HG03460 (cell line): Measurements from ENCODE around the gene CCR2.
"Not testable (repeated sequence)": the region's sequence is repeated elsewhere in the genome, so short reads cannot be mapped to it uniquely, and the experiment has no call there.

Experiments
- ATAC-seq: cut with Tn5 transposase; IDR thresholded peaks from one replicate; pipeline ENCODE4 v1.9.1; 2021; ENCODE audit not compliant: unreplicated experiment

The CCR2 gene

DNA sequence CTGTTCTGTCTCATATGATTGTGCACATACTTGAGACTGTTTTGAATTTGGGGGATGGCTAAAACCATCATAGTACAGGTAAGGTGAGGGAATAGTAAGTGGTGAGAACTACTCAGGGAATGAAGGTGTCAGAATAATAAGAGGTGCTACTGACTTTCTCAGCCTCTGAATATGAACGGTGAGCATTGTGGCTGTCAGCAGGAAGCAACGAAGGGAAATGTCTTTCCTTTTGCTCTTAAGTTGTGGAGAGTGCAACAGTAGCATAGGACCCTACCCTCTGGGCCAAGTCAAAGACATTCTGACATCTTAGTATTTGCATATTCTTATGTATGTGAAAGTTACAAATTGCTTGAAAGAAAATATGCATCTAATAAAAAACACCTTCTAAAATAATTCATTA lies 21.9 kb downstream of the CCR2 start:
- ATAC-seq, result no peak

DNA sequence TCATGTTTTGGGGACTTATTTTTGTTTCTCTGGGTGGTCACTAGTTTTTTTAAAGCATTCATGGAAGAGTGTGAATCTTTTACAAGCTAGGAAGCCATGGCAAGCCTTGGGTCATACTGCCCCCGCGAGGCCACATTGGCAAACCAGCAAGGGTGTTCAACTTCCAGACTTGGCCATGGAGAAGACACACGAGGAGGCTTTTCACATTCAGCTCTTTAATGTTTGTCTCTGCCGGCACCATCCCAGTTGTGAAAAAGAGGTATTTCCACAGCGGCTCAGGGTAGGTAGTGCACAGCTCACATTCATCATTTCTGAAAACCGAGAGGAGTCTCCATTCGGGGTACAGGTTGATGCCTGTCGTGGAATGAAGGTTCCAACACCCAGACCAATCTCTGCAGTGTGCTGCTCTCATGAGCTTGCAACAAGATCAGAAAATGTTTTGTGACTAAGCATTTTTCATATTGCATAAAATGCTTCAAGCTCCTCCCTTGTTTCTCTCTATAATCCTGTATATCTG lies 24.6 kb downstream of the CCR2 start:
- ATAC-seq, result no peak

DNA sequence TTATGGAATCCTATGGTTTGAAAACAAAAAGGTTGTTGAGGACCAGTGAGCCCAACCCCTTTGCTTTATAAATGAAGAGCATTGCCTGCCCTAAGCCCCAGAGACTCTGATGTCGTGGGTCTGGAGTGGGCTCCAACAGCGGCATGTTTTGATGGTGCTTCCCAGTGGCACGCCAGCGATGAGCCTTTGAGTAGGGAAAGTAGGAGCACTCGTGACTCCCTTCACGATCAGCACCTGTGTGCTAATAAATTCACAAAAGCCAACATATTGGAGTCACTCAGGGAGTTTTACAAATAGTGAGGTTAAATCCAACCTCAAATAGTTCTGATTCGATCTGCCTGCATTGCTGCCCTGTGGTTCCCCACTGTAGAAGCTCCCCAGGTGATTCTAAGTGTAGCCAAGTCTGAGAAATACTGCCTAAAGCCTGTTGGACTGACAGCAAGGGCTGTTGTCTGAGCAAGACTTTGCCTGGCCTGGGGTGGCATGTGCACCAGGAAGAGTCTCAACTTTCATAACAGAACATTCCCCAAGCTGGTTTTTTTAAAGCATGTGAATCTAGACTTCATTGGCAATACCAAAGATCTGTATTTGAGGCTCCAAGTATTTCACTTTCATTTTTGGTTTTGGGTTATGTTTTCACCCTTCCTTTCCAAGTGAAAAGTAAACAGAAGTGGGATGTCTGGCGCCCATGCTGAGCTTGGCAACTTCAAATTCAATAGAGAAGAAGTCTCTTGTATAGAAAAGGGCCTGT lies 26.7 kb downstream of the CCR2 start:
- no peak for ATAC-seq

DNA sequence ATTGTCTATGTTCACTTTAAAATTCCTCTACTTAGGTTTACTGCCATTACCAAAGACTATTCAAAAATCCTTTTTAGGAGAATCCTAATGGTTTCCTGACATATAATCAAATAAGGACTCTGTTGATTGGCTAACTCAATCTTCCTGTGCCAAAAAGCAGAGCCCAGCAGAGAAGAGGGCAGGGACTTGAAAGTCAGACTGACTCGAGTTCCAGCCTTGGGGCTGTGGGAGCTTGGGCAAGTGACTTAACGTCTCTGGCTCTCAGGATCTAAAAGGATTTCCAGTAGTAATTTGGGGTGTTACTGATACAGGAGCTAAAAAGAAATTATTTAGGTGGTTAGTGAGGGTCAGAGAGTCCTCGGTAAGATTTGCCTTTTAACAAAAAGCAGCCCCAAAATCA lies 27.7 kb downstream of the CCR2 start:
- no peak for ATAC-seq

DNA sequence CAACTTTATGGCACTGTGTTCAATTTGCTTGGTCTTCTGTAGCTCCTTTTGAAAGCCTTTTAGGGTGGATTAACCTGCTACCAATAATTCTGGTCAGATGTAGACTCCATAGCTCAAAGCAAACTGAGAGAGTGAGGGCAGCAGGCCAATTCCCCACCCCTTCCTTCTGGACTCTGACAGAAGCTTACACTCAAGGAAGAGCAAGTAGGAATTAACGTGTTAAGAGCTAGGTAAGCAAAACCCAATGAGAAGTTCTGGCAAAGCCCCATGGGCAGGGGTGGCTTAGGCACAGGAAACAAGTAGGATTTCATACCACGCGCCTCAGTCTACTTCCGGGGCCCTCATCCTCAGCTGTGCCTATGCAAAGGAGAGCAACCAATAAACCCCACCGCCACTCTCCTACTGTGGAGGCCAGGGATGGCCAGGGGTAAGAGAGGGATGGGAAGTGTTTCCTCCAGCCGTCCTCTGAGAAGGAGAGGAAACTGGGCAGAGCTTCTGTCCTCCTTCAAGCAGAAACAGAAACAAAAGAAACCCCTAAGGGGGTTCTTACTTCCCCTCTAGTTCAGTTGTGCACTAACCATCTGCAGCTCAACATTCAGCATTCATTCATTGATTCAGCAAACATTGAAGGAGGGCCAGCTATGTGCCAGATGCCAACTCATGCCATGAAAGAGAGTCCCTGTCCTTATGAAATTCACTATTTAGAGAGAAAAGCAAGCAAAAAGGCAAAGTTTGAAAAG lies 29.5 kb downstream of the CCR2 start:
- ATAC-seq, result no peak

DNA sequence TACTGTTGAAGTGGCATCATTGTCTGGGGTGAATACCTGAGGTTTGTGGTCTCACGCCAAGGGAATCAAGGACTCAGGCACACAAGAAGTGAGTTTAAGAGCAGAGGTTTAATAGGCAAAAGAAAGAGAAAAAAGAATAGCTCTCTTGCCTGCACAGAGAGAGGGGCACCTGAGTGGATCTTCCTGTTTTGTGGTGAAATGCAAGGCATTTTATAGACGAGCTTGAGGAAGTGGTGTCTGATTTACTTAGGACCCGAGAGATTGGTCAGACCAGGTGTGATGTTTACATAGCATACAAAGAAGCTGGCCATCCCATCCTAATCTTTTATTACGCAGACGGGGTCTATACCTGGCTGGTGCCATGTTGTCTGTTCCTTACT lies 30.0 kb downstream of the CCR2 start:
- ATAC-seq, result no peak

DNA sequence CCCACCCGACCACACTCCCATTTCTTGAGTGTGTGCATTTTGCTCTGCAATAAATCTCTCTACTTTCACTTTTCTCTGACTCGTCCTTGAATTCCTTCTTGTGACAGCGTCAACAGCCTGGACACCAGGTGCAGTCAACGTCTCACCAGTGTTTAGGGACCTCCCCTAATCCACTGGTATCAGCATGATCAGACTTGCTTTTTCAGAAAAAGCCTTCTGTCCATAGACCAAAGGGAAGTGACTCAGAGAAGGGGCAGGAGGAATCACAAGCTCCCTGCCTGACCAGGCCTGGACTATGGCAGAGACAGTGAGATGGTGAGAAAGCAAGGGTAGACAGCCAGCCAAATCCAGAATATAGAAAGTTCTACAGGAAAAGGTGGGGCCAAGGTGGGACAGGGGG lies 32.3 kb downstream of the CCR2 start:
- no peak for ATAC-seq

DNA sequence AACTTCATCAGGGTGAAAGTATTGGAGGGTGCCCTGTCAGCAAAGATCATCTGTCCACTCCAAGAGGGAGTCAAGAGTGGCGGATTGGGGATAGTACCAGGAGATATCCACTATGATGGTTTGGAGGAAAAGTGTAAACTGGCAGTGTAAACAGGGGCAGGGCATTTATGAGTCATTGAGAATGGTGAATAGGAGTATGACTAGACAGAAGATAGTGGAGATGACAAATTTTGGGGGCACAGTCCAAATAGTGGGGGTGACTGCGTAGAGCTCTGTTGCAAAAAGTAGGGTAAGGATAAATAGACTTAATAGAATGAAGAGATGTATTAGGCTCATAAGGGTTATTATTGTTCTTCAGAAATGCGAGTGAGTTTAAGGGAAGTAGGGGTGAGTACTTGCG lies 34.9 kb downstream of the CCR2 start:
- ATAC-seq, result not testable (repeated sequence)

DNA sequence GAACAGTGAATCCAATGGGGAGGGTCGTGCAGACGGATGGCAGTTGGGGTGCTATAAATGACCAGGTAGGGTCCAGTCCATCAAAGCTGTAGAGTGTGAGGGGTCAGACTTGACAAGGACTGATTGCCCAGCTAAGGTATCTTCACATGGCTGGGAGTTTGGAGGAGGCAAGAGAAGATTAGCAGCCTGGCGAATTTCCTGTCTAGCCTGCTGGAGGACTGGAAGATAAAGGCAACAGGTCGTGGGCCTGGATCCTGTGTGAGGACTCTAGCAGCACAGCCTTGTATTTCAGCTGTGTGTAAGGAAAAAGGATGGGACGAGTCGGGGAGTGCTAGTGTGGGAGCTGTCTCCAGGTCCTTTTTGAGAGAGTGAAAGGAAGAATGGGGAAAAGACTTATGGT lies 35.4 kb downstream of the CCR2 start:
- no peak for ATAC-seq

DNA sequence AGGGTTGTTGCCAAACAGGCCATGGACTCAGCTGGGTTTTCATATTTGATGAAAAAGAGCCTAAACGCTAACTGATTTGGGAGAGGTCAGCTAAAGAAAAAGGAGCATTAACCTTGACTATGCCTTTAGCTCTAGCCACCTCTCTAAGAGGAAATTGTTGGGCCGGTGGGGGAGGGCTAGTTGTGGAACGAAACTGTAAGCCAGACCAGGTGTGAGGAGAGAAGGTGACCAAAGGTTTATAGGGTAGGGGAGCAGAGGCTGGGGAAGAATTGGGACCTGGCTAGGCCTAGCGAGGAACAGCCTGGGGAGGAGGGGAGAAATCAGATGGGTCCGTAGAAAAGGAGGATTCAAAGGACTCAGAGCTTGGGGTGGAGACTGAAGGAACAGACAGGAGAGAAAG lies 37.6 kb downstream of the CCR2 start:
- ATAC-seq, result not testable (repeated sequence)

DNA sequence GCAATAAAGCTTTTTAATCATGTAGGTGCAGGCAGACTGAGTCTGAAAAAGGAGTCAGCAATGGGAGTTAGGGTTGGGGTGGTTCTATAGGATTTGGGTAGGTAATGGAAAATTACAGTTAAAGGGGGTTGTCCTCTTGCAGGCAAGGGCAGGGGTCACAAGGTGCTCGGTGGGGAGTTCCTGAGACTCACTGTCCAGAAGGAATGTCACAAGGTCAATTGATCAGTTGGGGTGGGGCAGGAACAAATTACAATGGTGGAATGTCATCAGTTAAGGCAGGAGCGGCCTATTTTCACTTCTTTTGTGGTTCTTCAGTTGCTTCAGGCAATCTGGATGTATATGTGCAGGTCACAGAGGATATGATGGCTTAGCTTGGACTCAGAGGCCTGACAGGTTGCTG lies 39.1 kb downstream of the CCR2 start:
- ATAC-seq, result no peak

DNA sequence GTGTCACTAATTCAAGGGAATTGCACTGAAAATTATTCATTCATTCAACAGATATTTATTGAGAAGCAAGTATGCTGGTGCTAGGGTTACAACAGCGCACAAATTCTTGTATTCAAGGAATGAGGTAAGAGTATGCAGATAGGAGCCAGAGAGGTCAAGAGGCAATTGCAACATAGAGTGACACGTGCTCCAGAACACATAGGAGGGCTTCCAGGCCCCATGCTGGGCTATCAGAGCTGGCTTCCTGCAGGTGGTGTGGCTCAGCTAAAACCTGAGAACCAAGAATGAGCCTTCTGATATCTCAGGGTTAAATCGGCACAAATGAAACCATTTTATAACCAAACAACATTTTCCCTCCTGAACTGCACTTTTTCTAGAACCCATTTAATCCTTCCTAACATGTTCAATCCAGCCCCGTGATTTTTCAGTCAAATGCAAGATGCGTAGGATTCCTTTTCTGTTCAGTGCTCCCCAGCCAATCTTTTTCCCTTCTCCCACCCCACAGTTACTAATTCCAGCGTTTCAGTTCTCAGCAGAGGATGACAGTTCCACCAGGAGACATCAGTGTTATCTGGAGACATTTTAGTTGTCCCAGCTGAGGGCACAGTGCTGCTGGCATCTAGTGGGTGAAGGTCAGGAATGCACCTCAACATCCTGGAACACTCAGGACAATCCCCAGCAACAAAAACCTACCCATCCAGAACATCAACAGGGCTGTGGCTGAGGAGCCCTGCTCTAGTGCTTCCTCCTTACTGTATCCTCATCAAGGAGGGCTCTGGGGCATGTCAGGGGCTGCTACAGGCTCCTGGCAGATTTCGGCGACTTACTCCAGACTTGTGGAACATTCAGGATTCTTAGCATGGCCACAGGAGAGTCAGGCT lies 39.9 kb downstream of the CCR2 start:
- no peak for ATAC-seq

DNA sequence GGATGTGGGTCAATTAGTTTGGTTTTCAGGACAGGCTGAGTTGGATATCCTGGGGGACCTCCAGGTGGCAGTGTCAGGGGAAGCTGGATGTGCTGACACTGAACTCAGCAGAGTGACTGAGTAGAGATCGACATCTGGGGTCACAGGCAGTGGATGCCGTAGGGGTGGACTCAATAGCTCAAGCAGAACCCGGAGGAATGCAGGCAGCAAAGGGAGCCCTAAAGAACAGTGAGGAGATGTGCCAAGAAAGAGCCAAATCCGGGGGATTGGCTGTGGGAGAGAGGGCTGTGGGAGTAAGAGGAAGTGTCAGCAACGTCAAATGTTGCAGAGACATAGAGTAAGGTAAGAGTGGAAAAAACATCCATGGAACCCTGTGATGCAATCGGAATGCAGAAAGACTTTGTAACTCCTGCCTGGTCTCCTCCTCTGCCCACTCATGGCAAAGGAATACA lies 41.3 kb downstream of the CCR2 start:
- ATAC-seq, result no peak

DNA sequence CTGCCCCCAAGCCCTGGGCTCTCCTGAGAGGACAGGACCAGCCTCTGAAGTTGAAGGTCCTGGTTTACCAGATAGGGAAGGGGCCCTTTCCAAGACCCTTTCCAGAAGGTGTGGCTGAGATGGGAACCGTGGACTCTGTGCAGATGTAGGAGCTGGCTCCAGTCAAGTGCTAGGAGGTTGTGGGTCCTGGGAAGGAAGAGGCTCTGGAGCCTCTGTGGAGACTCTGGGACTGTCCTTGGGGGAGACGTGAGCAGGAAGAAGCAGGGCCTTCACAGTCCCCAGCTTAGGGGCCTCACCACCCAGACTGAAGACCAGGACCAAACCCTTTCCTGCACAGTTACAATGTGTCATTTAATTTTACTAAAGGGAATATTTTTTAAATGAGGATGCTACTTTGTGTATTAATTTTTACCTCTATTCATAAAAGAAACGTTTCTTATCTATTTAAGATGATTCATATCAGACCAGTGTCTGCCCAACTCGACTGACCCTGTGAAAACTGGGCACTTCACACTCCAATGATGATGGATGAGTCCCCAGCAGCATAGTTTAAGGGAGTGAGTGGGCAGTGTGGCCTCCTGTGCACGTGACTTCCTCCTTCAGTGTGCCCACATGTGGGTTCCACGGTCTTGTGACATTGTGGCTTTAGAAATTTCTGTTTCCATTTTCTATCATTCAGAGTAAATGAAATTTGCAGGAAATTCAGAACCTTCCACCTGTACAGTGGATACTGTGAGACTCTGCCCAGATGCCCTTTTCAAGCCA lies 42.0 kb downstream of the CCR2 start:
- ATAC-seq, result no peak

DNA sequence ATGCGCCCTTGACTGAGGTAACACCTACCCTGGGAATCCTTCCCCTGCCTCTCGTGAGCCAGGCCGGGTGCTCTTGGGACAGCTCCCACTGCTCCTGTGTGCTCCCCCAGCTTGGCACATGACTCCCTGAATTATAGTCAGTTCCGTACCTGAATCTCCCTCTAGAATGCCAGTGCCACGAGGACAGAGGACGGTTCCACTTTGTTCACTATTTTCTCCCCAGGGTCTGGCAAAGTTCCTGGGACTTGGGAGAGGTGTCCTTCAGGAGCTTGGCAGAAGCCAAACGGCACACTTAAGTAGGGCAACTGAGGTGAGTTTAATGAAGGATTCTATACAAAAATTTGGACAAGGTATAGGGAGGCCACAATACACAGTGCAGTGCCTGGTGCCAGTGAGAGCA lies 43.2 kb downstream of the CCR2 start:
- ATAC-seq, result no peak

DNA sequence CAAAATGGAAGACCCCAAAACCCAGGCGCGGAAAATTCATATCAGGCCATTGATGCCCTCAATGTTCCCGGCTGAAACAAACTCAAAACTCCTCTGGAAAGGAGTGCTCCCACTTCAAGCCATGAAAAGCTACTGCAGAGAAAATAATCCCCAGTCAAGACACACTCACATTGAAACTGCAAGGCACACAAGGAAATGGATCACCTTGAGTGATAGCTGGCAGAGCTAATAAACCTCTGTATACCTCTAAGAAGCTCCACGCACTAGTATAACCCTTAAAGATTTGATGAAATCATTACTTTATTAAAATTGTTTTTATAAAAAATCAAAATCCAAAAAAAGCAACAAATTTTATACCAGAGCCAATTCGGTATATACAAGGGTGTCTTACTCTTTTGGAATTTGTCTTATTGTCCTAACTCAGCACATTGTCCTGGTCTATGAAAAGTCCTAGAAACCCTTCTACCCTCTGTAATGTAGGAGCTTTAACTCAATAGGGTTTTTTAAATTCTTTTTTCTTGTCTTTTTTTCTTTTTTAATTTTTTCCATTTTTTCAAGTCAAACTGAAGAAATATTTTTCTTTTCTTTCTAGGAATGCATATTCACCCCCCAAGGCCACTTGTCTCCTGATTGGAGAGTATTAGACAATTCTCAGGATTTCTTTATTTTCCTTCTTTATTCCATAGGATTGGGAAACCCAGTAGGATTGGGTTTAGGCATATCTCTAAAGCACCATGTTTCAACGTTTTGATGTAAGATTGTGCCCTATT lies 44.5 kb downstream of the CCR2 start:
- ATAC-seq, result no peak

DNA sequence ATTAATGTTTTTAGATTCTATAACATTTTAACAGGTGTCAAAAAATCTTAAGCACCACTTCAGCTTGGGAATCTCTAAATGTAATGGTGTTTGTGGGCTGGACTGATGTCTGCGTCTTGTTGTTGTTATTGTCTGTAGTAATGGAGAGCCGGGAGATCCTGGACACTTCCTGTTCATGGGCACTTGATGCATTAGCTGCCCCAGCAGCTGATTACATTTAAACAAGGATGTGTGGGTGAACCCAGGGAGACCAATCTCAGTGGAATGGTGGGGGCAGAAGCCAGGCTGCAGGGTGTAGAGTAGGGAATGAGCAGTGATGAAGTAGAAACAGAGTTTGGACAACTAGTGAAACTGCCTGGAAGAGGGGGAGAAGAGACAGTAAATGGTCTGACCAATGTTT lies 45.2 kb downstream of the CCR2 start:
- no peak for ATAC-seq

DNA sequence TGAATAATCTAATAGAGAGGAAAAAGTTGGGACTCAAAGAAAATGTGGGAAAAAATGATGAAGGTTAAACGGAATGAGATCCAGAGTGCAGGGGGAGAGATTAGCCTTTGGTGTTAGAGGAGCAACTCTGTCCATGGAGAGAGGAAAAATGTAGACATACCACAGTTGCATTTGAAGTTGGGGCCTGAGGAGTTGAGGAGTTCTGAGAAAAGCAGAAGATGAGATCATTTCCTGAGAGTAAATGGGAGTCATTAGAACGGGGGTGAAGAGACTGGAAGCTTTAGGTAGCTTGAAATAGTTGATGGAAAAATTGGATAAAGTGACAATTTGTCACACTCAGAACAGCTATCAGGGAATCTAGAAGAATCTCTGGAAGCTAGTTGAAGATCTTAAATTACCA lies 45.6 kb downstream of the CCR2 start:
- no peak for ATAC-seq

DNA sequence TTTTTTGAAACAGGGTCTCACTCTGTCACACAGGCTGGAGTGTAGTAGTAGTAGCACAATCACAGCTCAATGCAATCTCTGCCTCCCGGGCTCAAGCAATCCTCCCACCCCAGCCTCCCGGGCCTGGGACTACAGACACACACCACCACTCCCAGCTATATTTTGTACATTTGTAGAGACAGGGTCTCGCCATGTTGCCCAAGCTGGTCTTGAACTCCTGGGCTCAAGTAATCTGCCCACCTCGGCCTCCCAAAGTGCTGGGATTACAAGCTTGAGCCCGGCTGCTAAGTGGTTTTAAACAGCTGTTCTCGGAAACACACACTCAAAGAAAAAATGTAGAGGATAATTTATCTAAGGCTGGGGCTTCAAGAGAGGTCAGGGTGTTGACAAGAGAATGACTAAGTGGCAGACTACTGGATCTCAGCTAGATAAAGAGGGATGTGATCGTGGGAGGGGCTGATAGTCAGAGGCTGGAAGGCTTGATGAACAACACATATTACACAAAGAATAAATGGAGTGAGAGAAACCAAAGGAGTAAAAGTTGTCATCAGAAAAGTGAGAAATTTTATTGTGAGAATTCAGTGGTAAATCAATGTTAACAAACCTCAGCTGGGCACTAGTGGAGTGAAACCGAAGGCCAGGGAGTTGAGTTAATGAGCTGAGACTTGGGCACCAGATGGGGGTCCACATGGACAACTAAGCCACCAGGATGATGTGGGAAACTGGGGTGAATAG lies 46.3 kb downstream of the CCR2 start:
- ATAC-seq, result no peak
